GM19099 (cell line): ENCODE measurements around the gene ERF.

Source experiments
- POLR2A ChIP-seq: IDR thresholded peaks from 3 replicates; pipeline ENCODE4 v1.6.1; 2011; ENCODE audit warnings: low read depth; ENCODE audit not compliant: insufficient read length; ENCODE audit errors: extremely low read depth

ERF gene

GRCh38 chr19:42202290-42202880 lies 52.5 kb downstream of the ERF start:
- TF ChIP-seq POLR2A = no peak

DNA sequence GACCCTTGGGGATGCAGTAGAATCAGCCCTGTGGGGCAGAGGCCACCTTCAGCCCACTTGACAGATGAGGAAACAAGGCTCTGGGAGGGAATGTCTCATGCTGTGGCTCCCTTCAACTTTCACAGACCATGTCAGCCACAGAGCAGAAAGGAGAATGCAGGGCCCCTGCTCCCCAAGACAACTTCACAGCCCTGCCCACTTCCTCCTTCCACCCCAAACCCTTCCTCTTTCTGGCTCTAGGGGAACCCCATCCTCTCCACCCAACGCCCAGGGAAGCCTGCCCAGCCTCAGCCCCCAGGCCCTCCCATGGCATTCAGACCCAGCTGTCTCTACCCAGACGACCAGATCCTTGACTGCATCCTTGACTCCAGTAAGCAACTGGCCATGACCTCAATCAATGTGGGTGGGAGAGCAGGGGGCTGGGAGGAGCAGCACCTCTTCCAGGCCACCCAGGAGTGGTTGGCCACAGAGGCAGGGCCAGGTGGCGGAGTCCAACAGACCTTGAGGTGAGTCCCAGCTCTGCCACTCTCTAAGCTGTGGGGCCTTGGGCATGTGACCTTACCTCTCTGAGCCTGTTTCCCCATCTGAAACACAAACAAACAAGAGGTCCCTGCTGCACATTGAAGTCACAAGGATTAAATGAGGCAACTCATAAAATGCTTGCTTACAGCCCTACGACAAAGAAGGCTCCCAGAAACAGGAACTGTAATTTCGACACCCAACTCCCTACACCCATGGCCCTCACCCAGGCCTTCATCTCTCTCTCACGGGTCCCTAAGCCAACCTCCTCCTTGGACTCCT lies 53.2 kb downstream of the ERF start:
- TF ChIP-seq POLR2A = peak; percentile 55

GRCh38 chr19:42200116-42200715 lies 54.7 kb downstream of the ERF start:
- no peak for TF ChIP-seq POLR2A

GRCh38 chr19:42199440-42200115 lies 55.4 kb downstream of the ERF start:
- TF ChIP-seq POLR2A = no peak

DNA sequence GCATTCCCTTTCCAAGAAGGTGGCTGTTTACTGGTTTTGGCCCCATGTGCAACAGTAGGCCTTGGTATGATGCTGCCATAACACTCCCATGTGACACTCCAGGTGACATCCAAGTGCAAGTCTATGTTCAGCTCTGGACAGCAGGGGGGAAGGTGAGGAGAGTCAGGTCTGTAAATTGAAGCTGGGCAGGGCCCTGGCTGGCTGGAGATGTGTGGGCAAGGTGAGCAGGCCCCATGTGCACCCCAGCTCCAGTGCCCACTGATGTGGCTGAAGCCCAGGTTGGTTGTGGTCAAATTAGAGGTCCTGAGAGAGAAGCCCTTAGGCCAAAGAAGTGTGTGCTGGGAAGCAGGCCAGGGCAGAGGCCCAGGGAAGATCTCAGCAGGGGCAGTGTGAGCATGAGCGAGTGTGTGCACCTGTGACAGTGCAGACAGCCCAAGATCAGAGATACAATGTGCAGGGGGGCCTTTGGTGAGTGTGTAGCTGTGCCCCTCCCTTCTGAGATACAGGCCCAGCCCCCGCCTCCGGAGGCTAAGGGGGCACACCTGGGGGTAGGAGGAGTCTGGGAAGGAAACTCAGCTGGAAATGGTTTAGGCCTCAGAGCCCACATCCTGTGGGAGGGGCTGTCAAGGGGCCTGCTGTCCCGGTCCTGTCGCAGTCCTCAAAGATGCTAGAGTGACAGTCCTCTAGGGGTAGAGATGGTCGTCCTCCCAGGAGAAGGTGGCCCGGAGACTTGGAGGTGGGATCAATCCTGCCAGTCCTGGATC lies 56.1 kb downstream of the ERF start:
- TF ChIP-seq POLR2A = peak; percentile 44
